K562 (cell line): ENCODE data around the gene NTRK1. TPM values are rescaled to one million over a fixed set of nuclear protein-coding genes. Genes with fewer than 3 reads are reported as not detected.
A peak's percentile ranks its signal among the peaks of the same experiment; 100 is the strongest.

Experiments
- CBFB ChIP-seq: sonication (generic); formaldehyde crosslinking; IDR thresholded peaks from 2 replicates; pipeline ENCODE4 v1.4.0; 2020; ENCODE audit warnings: mild to moderate bottlenecking, missing genetic modification reagents
- CBX5 ChIP-seq: IDR thresholded peaks from 2 replicates; pipeline ENCODE4 v1.6.1; 2014; ENCODE audit warnings: low read depth, borderline replicate concordance
- CC2D1A ChIP-seq: fragments of 450-650 bp; IDR thresholded peaks from 2 replicates; pipeline ENCODE4 v1.6.1; 2017; ENCODE audit warnings: mild to moderate bottlenecking
- CTBP1 ChIP-seq: fragments of 450-650 bp; IDR thresholded peaks from 2 replicates; pipeline ENCODE4 v1.6.1; 2016; ENCODE audit warnings: borderline replicate concordance
- MAZ ChIP-seq, 2 experiments: fragments of 450-650 bp in 1 of 2; sonication (generic) in 1 of 2; formaldehyde crosslinking; IDR thresholded peaks in 1 of 2; conservative IDR thresholded peaks in 1 of 2; 2 replicates each; pipeline versions ENCODE4 v1.4.0 to v1.5.0; 2020; ENCODE audit warnings: mild to moderate bottlenecking in 1 of 2, missing genetic modification reagents in 1 of 2
- MTA3 ChIP-seq: fragments of 450-650 bp; formaldehyde crosslinking; IDR thresholded peaks from 2 replicates; pipeline ENCODE4 v1.6.1; 2017; ENCODE audit warnings: mild to moderate bottlenecking, borderline replicate concordance
- NFATC3 ChIP-seq: fragments of 450-650 bp; IDR thresholded peaks from 2 replicates; pipeline ENCODE4 v1.6.1; 2017; ENCODE audit warnings: mild to moderate bottlenecking
- RAD21 ChIP-seq, 2 experiments: fragments of 250-450 bp in 1 of 2; fragments of 450-650 bp in 1 of 2; sonication (Bioruptor Pico) in 1 of 2; formaldehyde crosslinking in 1 of 2; IDR thresholded peaks in 1 of 2; conservative IDR thresholded peaks in 1 of 2; 2 replicates each; pipeline versions ENCODE4 v1.4.0 to v1.8.0; 2020 to 2022; ENCODE audit warnings: mild to moderate bottlenecking in 2 of 2, moderate library complexity in 1 of 2
- SP1 ChIP-seq: sonication (generic); formaldehyde crosslinking; IDR thresholded peaks from 2 replicates; pipeline ENCODE4 v1.8.1; 2022; ENCODE audit warnings: mild to moderate bottlenecking, missing genetic modification reagents
- SRF ChIP-seq, 2 experiments: fragments of 250-450, 450-650 bp in 1 of 2; sonication (Bioruptor Pico) in 1 of 2; sonication (generic) in 1 of 2; formaldehyde crosslinking; IDR thresholded peaks; 2 replicates each; pipeline versions ENCODE4 v1.5.0 to v1.5.1; 2020 to 2022; ENCODE audit warnings: mild to moderate bottlenecking in 1 of 2, missing genetic modification reagents in 1 of 2
- TCF3 ChIP-seq: sonication (generic); formaldehyde crosslinking; IDR thresholded peaks from 2 replicates; pipeline ENCODE4 v1.4.0; 2020; ENCODE audit warnings: mild to moderate bottlenecking, missing genetic modification reagents
- TEAD1 ChIP-seq, 2 experiments: fragments of 450-650 bp in 1 of 2; sonication (generic) in 1 of 2; formaldehyde crosslinking; IDR thresholded peaks; 2 replicates each; pipeline versions ENCODE4 v1.4.0 to v1.8.0; 2020 to 2022; ENCODE audit warnings: mild to moderate bottlenecking in 2 of 2, missing genetic modification reagents in 1 of 2
- polyA plus RNA-seq, 8 experiments: library from polyadenylated mRNA; depleted of rRNA in 4 of 8; stranded (reverse) in 5 of 8; unstranded in 3 of 8; fragments of >200 nt; fragmentation: Nextera tagmentation in 2 of 8; fragmentation: Illumina TruSeq in 1 of 8; extraction: Ambion mirVana in 2 of 8; extraction: Trizol in 1 of 8; gene quantifications; 2 replicates each; pipeline versions ENCODE4 v1.2.1 to v1.2.3, GENCODE V29; 2011 to 2014; ENCODE audit warnings: inconsistent platforms in 1 of 8, missing spikeins in 1 of 8
- total RNA-seq, 7 experiments: library from RNA; depleted of rRNA in 6 of 7; stranded (reverse); fragments of >200 nt in 6 of 7; fragmentation: Illumina TruSeq in 2 of 7; extraction: Trizol in 2 of 7; gene quantifications; 2 replicates each; pipeline versions ENCODE4 v1.2.1 to v1.2.3, GENCODE V29; 2011 to 2021; ENCODE audit warnings: low replicate concordance in 1 of 7
- TF ChIP-seq, protein P1 (sequence below), 2 experiments: fragments of 450-650 bp; formaldehyde crosslinking in 1 of 2; IDR thresholded peaks; 2 replicates each; pipeline versions ENCODE4 v1.4.0 to v1.6.1; 2014 to 2020; ENCODE audit warnings: mild to moderate bottlenecking in 2 of 2, borderline replicate concordance in 1 of 2, low read depth in 1 of 2
- TF ChIP-seq, protein P2 (sequence below): sonication (generic); formaldehyde crosslinking; IDR thresholded peaks from 2 replicates; pipeline ENCODE4 v1.9.0; 2022; ENCODE audit warnings: mild to moderate bottlenecking, missing genetic modification reagents
- TF ChIP-seq, protein P3 (sequence below): fragments of 200-800 bp; sonication (Bioruptor generic); IDR thresholded peaks from 2 replicates; pipeline ENCODE4 v1.6.1; 2017; ENCODE audit warnings: missing genetic modification characterization, missing compliant biosample characterization

The NTRK1 gene
- total and polyA plus RNA-seq, 9 of the 15 experiments (the other 6 are each of a cell fraction or from before 2014, with no cell fraction given): 0.46 to 30.0 (median 7.9) TPM

DNA sequence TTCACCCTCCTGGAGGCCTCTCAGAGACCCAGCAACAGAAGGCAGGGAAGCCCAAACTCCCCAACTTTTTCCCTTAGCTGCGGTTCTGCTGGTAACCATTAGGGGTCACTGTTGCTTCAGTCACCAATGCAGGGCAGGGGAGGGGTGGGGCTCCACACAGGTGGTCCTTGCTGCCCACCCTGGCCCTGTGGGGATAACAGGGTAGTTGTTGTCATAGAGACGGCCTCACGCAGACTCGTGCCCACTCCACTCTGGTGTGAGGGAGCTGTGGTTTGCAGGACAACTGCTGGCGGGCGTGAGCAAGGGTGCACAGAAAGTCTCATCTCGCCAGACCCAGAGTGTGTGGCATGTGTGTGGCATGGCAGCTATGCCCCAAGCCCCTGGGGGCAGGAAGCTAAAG is 21.7 kb upstream of the NTRK1 start (continued):
- TF ChIP-seq, protein P1, sequence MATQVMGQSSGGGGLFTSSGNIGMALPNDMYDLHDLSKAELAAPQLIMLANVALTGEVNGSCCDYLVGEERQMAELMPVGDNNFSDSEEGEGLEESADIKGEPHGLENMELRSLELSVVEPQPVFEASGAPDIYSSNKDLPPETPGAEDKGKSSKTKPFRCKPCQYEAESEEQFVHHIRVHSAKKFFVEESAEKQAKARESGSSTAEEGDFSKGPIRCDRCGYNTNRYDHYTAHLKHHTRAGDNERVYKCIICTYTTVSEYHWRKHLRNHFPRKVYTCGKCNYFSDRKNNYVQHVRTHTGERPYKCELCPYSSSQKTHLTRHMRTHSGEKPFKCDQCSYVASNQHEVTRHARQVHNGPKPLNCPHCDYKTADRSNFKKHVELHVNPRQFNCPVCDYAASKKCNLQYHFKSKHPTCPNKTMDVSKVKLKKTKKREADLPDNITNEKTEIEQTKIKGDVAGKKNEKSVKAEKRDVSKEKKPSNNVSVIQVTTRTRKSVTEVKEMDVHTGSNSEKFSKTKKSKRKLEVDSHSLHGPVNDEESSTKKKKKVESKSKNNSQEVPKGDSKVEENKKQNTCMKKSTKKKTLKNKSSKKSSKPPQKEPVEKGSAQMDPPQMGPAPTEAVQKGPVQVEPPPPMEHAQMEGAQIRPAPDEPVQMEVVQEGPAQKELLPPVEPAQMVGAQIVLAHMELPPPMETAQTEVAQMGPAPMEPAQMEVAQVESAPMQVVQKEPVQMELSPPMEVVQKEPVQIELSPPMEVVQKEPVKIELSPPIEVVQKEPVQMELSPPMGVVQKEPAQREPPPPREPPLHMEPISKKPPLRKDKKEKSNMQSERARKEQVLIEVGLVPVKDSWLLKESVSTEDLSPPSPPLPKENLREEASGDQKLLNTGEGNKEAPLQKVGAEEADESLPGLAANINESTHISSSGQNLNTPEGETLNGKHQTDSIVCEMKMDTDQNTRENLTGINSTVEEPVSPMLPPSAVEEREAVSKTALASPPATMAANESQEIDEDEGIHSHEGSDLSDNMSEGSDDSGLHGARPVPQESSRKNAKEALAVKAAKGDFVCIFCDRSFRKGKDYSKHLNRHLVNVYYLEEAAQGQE (IDR thresholded peaks at IDR 0.05; ENCODE audit: borderline replicate concordance): peak; percentile 88
- TF ChIP-seq, protein P1 (CRISPR knock-in tag; IDR thresholded peaks at IDR 0.05; ENCODE audit: low read depth): no peak
- TF ChIP-seq SP1: 0 out of 2 replicates have a peak, but pooled peaks have one; percentile 17
- TF ChIP-seq, protein P2, sequence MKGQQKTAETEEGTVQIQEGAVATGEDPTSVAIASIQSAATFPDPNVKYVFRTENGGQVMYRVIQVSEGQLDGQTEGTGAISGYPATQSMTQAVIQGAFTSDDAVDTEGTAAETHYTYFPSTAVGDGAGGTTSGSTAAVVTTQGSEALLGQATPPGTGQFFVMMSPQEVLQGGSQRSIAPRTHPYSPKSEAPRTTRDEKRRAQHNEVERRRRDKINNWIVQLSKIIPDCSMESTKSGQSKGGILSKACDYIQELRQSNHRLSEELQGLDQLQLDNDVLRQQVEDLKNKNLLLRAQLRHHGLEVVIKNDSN: 0 out of 2 replicates have a peak, but pooled peaks have one; percentile 2
- 0 out of 2 replicates have a peak, but pooled peaks have one; percentile 24 for TF ChIP-seq CTBP1
- TF ChIP-seq CBX5: peak; percentile 16; the same call in 1 of the 2 replicates
- TF ChIP-seq SRF (CRISPR knock-in tag; IDR thresholded peaks at IDR 0.05): no peak
- no peak for TF ChIP-seq NFATC3
- no peak for TF ChIP-seq TEAD1 (CRISPR knock-in tag; IDR thresholded peaks at IDR 0.05)
- peak; percentile 44; the same call in 1 of the 2 replicates for TF ChIP-seq CBFB (CRISPR knock-in tag)
- TF ChIP-seq, protein P3, sequence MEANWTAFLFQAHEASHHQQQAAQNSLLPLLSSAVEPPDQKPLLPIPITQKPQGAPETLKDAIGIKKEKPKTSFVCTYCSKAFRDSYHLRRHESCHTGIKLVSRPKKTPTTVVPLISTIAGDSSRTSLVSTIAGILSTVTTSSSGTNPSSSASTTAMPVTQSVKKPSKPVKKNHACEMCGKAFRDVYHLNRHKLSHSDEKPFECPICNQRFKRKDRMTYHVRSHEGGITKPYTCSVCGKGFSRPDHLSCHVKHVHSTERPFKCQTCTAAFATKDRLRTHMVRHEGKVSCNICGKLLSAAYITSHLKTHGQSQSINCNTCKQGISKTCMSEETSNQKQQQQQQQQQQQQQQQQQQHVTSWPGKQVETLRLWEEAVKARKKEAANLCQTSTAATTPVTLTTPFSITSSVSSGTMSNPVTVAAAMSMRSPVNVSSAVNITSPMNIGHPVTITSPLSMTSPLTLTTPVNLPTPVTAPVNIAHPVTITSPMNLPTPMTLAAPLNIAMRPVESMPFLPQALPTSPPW (CRISPR knock-in tag): peak; percentile 68
- TF ChIP-seq CC2D1A: peak; percentile 83
- TF ChIP-seq MAZ (CRISPR knock-in tag; conservative IDR thresholded peaks at IDR 0.05 in 1 of 2, IDR thresholded peaks at IDR 0.05 in 1 of 2): peak; percentile 54 to 62; a peak in 3 of 4 replicates
- peak; percentile 58; the same call in 1 of the 2 replicates for TF ChIP-seq MTA3
- no peak for TF ChIP-seq TCF3 (CRISPR knock-in tag)
- peak; percentile 88 to 94 for TF ChIP-seq RAD21 (CRISPR knock-in tag; conservative IDR thresholded peaks at IDR 0.05 in 1 of 2, IDR thresholded peaks at IDR 0.05 in 1 of 2)
